ENCODE data around the gene RDH5. TPM values are rescaled to one million over a fixed set of nuclear protein-coding genes. Genes with fewer than 3 reads are reported as not detected.
"Not testable (repeated sequence)": the region's sequence is repeated elsewhere in the genome, so short reads cannot be mapped to it uniquely, and the experiment has no call there.

The RDH5 gene
- total RNA-seq, 2 donors from 2014 or later = 13.0 to 13.5 TPM

DNA sequence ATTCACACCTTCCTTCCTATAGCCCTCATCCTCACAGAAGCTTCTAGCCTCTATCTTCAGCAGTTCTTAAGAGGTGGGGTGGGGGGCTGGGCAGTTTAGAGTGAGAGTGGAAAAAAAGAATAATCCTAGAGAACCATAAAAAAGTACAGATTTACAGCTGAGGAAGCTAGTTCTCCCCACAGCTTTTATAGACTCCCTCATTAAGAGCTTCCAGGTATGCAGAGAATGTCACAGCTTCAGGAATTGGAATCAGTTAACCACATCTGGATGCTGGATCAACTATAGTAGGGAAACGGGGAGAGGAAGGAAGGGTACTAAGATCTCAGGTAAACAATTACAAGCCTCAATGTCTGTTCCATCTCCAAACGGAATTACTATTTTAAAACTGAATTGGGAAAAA, 35.1 kb downstream of the RDH5 start:
- H3K4me3 Mint-ChIP-seq = no peak overlapping the region
- H3K27ac Mint-ChIP-seq = peak overlapping the region; percentile 80
- peaks cover 99% of the 10 kb centered on the region for H3K36me3 Mint-ChIP-seq (ENCODE audit: low read depth)
- peaks cover 6% of the 10 kb centered on the region for H3K4me1 Mint-ChIP-seq
- H3K9me3 Mint-ChIP-seq = no peaks in the 10 kb centered on the region
- H3K27me3 Mint-ChIP-seq = no peaks in the 10 kb centered on the region
- no peak for ATAC-seq (replicated peaks)

DNA sequence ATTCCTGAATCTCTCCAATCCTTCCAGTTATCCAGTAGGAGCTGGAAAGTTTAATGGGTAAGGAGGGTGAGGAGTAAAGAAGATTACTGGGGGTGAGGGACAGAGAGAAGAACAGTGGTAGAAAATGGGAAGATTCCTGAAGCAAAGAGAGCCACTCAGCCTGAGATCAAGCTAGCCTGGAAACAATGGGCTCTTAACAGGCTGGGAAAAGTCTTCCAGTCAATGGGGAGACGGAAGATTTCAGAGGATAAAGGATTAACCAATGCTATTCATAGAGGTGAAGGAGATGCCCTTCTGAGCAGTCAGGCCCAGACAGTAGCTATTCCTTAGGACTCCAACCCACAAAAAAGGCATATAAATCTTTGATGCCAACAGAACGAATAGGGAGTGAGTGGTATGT, 37.5 kb downstream of the RDH5 start:
- ATAC-seq (replicated peaks) = no peak
- H3K27ac Mint-ChIP-seq = peak overlapping the region; percentile 26

DNA sequence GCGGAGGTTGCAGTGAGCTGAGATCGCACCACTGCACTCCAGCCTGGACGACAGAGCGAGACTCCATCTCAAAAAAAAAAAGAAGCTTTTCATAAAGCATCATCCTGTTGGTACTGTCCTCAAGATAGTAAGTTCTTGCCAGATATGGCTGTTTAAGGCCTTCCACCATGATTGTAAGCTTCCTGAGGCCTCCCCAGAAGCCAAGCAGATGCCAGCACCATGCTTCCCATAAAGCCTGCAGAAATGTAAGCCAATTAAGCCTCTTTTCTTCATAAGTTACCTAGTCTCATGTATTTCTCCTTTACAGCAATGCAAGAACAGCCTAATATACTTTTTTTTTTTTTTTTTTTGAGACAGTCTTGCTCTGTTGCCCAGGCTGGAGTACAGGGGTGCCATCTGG, 38.4 kb downstream of the RDH5 start:
- H3K27ac Mint-ChIP-seq = peak overlapping the region; percentile 26
- H3K4me1 Mint-ChIP-seq = peaks cover 20% of the 10 kb centered on the region
- H3K4me3 Mint-ChIP-seq; ATAC-seq (replicated peaks); H3K9me3 Mint-ChIP-seq; H3K27me3 Mint-ChIP-seq: not testable (repeated sequence)
- peaks cover 89% of the 10 kb centered on the region for H3K36me3 Mint-ChIP-seq (ENCODE audit: low read depth)

More for the DNA sequence above, 37.5 kb downstream of the RDH5 start:
- Mint-ChIP-seq H3K36me3 (ENCODE audit: low read depth) (peaks cover 93% of the 10 kb centered on the region), H3K27me3 (no peaks in the 10 kb centered on the region), H3K4me3 (no peak overlapping the region), H3K4me1 (peaks cover 20% of the 10 kb centered on the region), H3K9me3 (no peaks in the 10 kb centered on the region)

DNA sequence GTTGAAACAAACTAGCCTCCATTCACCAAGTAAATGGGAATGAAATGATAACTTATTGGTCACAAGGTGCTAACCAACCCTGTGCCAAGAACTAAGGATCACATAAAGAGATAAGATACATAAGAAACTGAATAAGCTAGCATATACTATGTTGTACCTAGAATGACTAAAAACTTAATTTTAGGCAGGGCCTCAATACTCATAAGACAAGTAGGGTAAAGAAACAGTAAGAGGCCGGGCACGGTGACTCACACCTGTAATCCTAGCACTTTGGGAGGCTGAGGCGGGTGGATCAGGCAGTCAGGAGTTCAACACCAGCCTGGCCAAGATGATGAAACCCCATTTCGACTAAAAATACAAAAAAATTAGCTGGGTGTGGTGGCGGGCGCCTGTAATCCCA, 40.5 kb downstream of the RDH5 start:
- Mint-ChIP-seq H3K36me3 (ENCODE audit: low read depth) (peaks cover 81% of the 10 kb centered on the region), H3K4me3 (peak overlapping the region; percentile 48)
- peak; percentile 97 for ATAC-seq (replicated peaks)

DNA sequence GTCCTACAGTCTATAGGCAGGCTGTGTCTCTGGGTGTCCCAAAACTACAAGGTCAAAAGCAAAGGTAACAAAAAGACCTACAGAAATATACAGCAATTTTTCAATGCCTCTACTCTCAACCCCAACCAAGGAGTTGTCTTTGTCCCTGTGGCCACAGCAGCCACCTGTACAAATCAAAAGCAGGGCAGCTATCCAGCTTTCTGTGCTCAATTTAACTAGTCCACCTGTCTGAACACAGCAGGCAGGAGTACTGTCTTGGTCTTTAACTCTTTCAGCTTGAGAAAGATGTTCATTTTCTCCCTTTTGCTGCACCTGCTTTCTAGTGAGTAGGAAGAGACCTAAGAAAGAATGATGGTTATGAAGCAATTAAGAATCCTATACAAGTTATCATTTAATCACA, 42.5 kb downstream of the RDH5 start:
- Mint-ChIP-seq H3K4me3 (no peak overlapping the region), H3K9me3 (no peaks in the 10 kb centered on the region), H3K27ac (no peak overlapping the region), H3K27me3 (no peaks in the 10 kb centered on the region), H3K36me3 (ENCODE audit: low read depth) (peaks cover 81% of the 10 kb centered on the region), H3K4me1 (peaks cover 21% of the 10 kb centered on the region)
- ATAC-seq (replicated peaks) = no peak

More for the DNA sequence above, 40.5 kb downstream of the RDH5 start:
- peak overlapping the region; percentile 80 for H3K27ac Mint-ChIP-seq
- no peaks in the 10 kb centered on the region for H3K27me3 Mint-ChIP-seq
- peaks cover 18% of the 10 kb centered on the region for H3K4me1 Mint-ChIP-seq
- no peaks in the 10 kb centered on the region for H3K9me3 Mint-ChIP-seq

DNA sequence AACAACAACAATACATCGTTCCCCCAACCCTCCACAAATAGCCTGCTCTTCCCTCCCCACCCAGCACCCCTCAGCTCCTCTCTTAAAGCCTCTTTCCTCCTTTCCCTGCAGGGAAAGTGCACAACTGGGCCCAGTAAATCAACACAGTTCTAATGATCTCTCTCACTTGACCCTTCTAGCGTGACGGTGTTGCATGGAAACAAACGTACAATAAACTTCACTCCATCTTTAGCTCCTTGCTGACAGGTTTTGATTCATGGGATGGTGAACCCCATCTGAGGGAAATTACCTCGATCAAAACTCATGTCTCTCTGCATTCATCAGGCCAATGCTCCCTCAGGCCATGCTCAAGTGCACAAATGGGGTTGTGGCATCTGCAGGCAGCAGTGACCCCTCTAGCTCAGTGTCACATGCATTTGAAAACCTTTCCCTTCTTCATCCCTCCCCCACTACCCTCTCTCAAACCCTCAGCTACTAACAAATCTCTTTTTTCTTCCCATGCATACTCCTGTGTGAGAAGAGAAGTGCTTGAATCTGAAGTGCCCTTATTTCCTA, 45.6 kb downstream of the RDH5 start:
- no peaks in the 10 kb centered on the region for H3K27me3 Mint-ChIP-seq
- peak overlapping the region; percentile 22 for H3K27ac Mint-ChIP-seq

DNA sequence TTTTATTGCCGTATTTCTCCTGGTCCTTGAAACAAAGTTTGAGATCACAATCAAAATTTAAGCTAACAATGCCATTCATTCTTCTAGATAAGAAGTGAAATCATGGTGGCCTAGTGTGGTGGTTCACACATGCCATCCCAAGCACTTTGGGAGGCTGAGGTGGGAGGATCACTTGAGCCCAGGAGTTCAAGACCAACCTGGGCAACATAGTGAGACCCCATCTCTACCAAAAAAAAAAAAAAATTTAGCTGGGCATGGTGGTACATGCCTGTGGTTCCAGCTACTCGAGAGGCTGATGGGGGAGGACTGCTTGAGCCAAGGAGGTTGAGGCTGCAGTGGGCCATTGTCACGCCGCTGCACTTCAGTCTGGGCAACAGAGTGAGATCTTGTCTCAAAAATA, 47.0 kb downstream of the RDH5 start:
- Mint-ChIP-seq H3K27me3 (no peaks in the 10 kb centered on the region), H3K9me3 (no peaks in the 10 kb centered on the region), H3K4me1 (peaks cover 13% of the 10 kb centered on the region), H3K36me3 (ENCODE audit: low read depth) (peaks cover 66% of the 10 kb centered on the region), H3K4me3 (no peak overlapping the region), H3K27ac (no peak overlapping the region)
- ATAC-seq (replicated peaks) = no peak

More for the DNA sequence above, 45.6 kb downstream of the RDH5 start:
- Mint-ChIP-seq H3K36me3 (ENCODE audit: low read depth) (peaks cover 64% of the 10 kb centered on the region), H3K9me3 (no peaks in the 10 kb centered on the region), H3K4me1 (peaks cover 21% of the 10 kb centered on the region), H3K4me3 (no peak overlapping the region)
- ATAC-seq (replicated peaks) = no peak

DNA sequence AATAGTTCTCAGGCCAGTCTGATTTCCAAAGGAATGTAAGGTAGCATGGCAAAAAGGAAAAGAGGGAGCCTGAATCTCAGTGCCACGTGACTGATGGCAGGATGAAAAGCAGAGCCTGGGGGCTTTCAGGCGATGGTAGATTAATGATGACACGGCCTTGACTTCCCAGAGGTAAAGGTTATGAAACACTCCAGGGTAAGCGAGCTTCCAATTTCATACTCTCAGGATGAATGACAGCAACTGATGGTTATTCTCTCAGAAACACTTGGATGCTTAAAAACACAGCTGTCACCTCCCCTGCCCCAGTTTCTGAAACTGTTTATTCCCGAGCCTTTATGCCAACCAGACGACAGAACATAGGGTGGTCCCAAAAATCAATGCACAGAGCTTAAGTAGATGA, 51.5 kb downstream of the RDH5 start:
- Mint-ChIP-seq H3K4me1 (peaks cover 9% of the 10 kb centered on the region), H3K27ac (peak overlapping the region; percentile 48), H3K36me3 (ENCODE audit: low read depth) (peaks cover 74% of the 10 kb centered on the region), H3K9me3 (no peaks in the 10 kb centered on the region), H3K4me3 (no peak overlapping the region), H3K27me3 (no peaks in the 10 kb centered on the region)
- no peak for ATAC-seq (replicated peaks)

Other genes with a start within 250 kb of the RDH5 start
- not detected for gene OR6C68, start 228.0 kb upstream of the RDH5 start, total RNA-seq
- not detected for gene OR6C4, start 170.8 kb upstream of the RDH5 start, total RNA-seq
- under 1 TPM in 1 of 2 donors, not detected in 1; 0.15 TPM for gene OR2AP1, start 147.9 kb upstream of the RDH5 start, total RNA-seq
- not detected for gene OR10P1, start 83.5 kb upstream of the RDH5 start, total RNA-seq
- 1 to 10 TPM; 3.2 to 8.7 TPM for gene ITGA7, start 12.5 kb upstream of the RDH5 start, total RNA-seq
- gene BLOC1S1, start 4.3 kb upstream of the RDH5 start, total RNA-seq = 100 to 1,000 TPM; 104 to 118 TPM
- 100 to 1,000 TPM; 211 to 237 TPM for gene CD63, start 8.6 kb downstream of the RDH5 start, total RNA-seq
- 10 to 100 TPM in 1 of 2 donors, 1 to 10 TPM in 1; 7.4 to 14.1 TPM for gene GDF11, start 22.7 kb downstream of the RDH5 start, total RNA-seq
- 100 to 1,000 TPM in 1 of 2 donors, 10 to 100 TPM in 1; 63.6 to 103 TPM for gene SARNP, start 97.3 kb downstream of the RDH5 start, total RNA-seq
- gene ORMDL2, start 97.6 kb downstream of the RDH5 start, total RNA-seq = 10 to 100 TPM; 26.5 to 40.2 TPM
- gene DNAJC14, start 109.2 kb downstream of the RDH5 start, total RNA-seq = 10 to 100 TPM; 30.7 to 33.0 TPM
- gene MMP19, start 122.5 kb downstream of the RDH5 start, total RNA-seq = not detected
- gene PYM1, start 207.5 kb downstream of the RDH5 start, total RNA-seq = 10 to 100 TPM; 23.4 to 35.6 TPM
- gene DGKA, start 210.8 kb downstream of the RDH5 start, total RNA-seq = 100 to 1,000 TPM; 282 to 502 TPM
- 1 to 10 TPM in 1 of 2 donors, under 1 TPM in 1; 0.30 to 2.5 TPM for gene PMEL, start 245.6 kb downstream of the RDH5 start, total RNA-seq
- 100 to 1,000 TPM; 101 to 104 TPM for gene CDK2, start 246.4 kb downstream of the RDH5 start, total RNA-seq